OCI-LY3 (cell line): Measurements from ENCODE around the gene GPBAR1.

Experiments
- EZH2phosphoT487 ChIP-seq: fragments of 200-600 bp; shearing (Covaris generic); IDR thresholded peaks from 2 replicates; pipeline ENCODE4 v1.6.1; 2018; ENCODE audit warnings: antibody characterized with exemption, mixed run types, low read depth
- TF ChIP-seq, protein P1 (sequence below): fragments of 200-600, 300-600 bp; sonication (generic); IDR thresholded peaks from 2 replicates; pipeline ENCODE4 v1.5.1; 2014; ENCODE audit warnings: antibody characterized with exemption, low read length, low read depth

DNA sequence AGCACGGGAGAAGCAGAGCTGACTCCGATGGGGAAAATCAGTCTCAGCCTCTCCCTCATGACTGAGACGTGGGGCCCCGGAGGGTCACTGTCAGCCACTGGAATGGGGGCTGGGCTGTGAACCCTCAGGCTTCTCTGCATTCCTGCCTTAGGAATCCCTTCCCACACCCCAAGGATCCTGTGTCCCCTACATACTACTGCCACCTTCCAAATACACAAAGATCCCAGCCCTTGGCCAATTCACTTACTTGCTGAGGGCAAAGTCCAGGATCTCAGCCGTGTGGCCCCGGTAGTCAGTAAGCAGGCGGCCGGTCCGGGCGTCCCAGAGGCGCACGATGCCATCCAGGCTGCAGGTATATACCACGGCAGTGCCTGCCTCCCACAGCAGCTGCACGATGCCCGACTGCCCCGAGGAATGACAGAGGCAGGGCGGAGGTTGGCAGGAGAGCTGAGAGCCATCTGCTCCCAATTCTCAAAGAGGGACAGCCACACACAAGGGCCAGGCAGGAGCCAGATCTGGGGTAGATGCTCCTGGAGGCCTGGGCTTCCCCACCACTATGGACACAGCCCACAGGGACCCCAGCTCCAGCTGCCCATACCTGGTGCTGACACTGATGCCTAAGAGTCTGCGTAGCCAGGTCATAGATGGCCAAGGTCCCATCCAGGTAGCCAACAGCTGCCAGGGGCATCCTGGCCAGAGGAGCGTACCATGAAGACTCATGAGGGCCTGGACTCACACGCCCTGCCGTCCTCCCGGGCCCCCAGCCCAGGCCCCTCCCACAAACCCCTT, 4.2 kb downstream of the GPBAR1 start:
- TF ChIP-seq, protein P1, sequence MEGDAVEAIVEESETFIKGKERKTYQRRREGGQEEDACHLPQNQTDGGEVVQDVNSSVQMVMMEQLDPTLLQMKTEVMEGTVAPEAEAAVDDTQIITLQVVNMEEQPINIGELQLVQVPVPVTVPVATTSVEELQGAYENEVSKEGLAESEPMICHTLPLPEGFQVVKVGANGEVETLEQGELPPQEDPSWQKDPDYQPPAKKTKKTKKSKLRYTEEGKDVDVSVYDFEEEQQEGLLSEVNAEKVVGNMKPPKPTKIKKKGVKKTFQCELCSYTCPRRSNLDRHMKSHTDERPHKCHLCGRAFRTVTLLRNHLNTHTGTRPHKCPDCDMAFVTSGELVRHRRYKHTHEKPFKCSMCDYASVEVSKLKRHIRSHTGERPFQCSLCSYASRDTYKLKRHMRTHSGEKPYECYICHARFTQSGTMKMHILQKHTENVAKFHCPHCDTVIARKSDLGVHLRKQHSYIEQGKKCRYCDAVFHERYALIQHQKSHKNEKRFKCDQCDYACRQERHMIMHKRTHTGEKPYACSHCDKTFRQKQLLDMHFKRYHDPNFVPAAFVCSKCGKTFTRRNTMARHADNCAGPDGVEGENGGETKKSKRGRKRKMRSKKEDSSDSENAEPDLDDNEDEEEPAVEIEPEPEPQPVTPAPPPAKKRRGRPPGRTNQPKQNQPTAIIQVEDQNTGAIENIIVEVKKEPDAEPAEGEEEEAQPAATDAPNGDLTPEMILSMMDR: no peak
- no peak for TF ChIP-seq EZH2phosphoT487
